ENCODE results near the gene PLS1.

Gene PLS1

DNA sequence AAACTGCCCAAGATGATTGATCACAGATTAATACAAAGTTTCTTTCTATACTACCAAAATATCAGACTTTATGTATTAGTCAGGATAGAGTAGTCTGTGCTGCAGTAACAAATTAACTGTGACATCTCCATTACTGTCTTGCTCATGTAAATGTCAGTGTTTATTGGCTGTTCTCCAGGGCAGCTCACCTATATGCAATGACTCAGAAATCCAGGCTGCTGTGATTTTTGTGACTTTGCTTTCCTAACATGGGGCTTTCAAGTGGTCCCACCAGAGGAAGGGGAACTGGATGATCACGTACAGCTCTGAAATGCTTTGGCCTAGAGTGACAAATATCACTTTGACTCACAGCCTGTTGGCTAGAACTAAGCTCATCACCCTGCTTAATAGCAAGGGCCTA lies 12.9 kb downstream of the PLS1 start:
- ATAC-seq = no peak
- no peak for TF ChIP-seq ZNF565 (CRISPR knock-in tag; conservative IDR thresholded peaks at IDR 0.05; ENCODE audit: low read depth)
- TF ChIP-seq, protein P1, sequence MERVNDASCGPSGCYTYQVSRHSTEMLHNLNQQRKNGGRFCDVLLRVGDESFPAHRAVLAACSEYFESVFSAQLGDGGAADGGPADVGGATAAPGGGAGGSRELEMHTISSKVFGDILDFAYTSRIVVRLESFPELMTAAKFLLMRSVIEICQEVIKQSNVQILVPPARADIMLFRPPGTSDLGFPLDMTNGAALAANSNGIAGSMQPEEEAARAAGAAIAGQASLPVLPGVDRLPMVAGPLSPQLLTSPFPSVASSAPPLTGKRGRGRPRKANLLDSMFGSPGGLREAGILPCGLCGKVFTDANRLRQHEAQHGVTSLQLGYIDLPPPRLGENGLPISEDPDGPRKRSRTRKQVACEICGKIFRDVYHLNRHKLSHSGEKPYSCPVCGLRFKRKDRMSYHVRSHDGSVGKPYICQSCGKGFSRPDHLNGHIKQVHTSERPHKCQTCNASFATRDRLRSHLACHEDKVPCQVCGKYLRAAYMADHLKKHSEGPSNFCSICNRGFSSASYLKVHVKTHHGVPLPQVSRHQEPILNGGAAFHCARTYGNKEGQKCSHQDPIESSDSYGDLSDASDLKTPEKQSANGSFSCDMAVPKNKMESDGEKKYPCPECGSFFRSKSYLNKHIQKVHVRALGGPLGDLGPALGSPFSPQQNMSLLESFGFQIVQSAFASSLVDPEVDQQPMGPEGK (CRISPR knock-in tag; IDR thresholded peaks at IDR 0.05; ENCODE audit: borderline replicate concordance) = no peak
- TF ChIP-seq, protein P2, sequence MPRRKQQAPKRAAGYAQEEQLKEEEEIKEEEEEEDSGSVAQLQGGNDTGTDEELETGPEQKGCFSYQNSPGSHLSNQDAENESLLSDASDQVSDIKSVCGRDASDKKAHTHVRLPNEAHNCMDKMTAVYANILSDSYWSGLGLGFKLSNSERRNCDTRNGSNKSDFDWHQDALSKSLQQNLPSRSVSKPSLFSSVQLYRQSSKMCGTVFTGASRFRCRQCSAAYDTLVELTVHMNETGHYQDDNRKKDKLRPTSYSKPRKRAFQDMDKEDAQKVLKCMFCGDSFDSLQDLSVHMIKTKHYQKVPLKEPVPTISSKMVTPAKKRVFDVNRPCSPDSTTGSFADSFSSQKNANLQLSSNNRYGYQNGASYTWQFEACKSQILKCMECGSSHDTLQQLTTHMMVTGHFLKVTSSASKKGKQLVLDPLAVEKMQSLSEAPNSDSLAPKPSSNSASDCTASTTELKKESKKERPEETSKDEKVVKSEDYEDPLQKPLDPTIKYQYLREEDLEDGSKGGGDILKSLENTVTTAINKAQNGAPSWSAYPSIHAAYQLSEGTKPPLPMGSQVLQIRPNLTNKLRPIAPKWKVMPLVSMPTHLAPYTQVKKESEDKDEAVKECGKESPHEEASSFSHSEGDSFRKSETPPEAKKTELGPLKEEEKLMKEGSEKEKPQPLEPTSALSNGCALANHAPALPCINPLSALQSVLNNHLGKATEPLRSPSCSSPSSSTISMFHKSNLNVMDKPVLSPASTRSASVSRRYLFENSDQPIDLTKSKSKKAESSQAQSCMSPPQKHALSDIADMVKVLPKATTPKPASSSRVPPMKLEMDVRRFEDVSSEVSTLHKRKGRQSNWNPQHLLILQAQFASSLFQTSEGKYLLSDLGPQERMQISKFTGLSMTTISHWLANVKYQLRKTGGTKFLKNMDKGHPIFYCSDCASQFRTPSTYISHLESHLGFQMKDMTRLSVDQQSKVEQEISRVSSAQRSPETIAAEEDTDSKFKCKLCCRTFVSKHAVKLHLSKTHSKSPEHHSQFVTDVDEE (CRISPR knock-in tag; IDR thresholded peaks at IDR 0.05) = no peak
- TF ChIP-seq SNAI2 (CRISPR knock-in tag; IDR thresholded peaks at IDR 0.05) = no peak
- no peak for TF ChIP-seq ZFP30 (CRISPR knock-in tag; IDR thresholded peaks at IDR 0.05)
- TF ChIP-seq TCF4 (CRISPR knock-in tag; IDR thresholded peaks at IDR 0.05; ENCODE audit: borderline replicate concordance) = no peak
- TF ChIP-seq, protein P3, sequence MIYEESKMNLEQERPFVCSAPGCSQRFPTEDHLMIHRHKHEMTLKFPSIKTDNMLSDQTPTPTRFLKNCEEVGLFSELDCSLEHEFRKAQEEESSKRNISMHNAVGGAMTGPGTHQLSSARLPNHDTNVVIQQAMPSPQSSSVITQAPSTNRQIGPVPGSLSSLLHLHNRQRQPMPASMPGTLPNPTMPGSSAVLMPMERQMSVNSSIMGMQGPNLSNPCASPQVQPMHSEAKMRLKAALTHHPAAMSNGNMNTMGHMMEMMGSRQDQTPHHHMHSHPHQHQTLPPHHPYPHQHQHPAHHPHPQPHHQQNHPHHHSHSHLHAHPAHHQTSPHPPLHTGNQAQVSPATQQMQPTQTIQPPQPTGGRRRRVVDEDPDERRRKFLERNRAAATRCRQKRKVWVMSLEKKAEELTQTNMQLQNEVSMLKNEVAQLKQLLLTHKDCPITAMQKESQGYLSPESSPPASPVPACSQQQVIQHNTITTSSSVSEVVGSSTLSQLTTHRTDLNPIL (CRISPR knock-in tag; IDR thresholded peaks at IDR 0.05; ENCODE audit: low read depth) = no peak
- TF ChIP-seq ISL1 (CRISPR knock-in tag; IDR thresholded peaks at IDR 0.05) = no peak
- no peak for TF ChIP-seq ARNTL (CRISPR knock-in tag; IDR thresholded peaks at IDR 0.05; ENCODE audit: borderline replicate concordance, low read depth)
- no peak for TF ChIP-seq PPARA (CRISPR knock-in tag; IDR thresholded peaks at IDR 0.05; ENCODE audit: borderline replicate concordance)
- no peak for TF ChIP-seq ZNF8 (CRISPR knock-in tag; IDR thresholded peaks at IDR 0.05)
- TF ChIP-seq, protein P4, sequence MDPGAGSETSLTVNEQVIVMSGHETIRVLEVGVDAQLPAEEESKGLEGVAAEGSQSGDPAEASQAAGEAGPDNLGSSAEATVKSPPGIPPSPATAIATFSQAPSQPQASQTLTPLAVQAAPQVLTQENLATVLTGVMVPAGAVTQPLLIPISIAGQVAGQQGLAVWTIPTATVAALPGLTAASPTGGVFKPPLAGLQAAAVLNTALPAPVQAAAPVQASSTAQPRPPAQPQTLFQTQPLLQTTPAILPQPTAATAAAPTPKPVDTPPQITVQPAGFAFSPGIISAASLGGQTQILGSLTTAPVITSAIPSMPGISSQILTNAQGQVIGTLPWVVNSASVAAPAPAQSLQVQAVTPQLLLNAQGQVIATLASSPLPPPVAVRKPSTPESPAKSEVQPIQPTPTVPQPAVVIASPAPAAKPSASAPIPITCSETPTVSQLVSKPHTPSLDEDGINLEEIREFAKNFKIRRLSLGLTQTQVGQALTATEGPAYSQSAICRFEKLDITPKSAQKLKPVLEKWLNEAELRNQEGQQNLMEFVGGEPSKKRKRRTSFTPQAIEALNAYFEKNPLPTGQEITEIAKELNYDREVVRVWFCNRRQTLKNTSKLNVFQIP (CRISPR knock-in tag; IDR thresholded peaks at IDR 0.05; ENCODE audit: borderline replicate concordance, low read depth) = no peak
- TF ChIP-seq OSR1 (CRISPR knock-in tag; IDR thresholded peaks at IDR 0.05) = no peak
- no peak for TF ChIP-seq BACH2 (CRISPR knock-in tag; IDR thresholded peaks at IDR 0.05; ENCODE audit: borderline replicate concordance)
- TF ChIP-seq CSDC2 (CRISPR knock-in tag; IDR thresholded peaks at IDR 0.05) = no peak
- no peak for TF ChIP-seq ZC3H10 (CRISPR knock-in tag; IDR thresholded peaks at IDR 0.05)
- no peak for TF ChIP-seq ESRRG (CRISPR knock-in tag; IDR thresholded peaks at IDR 0.05)

DNA sequence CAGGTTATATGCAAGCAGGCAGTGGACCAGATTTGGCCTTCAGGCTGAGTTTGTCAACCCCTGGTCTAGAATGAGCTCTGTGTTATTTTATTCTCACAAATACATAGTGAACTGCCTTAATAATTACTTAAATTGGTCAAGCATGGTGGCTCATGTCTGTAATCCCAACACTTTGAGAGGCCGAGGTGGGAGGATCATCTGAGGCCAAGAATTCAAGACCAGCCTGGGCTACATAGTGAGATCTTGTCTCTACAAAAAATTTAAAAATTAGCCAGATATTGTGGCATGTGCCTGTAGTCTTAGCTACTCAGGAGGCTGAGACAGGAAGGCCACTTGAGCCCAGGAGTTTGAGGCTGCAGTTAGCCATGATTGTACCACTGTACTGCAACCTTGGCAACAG lies 15.0 kb downstream of the PLS1 start:
- ATAC-seq = no peak
- TF ChIP-seq ESRRG (CRISPR knock-in tag; IDR thresholded peaks at IDR 0.05) (no peak), ARNTL (CRISPR knock-in tag; IDR thresholded peaks at IDR 0.05; ENCODE audit: borderline replicate concordance, low read depth) (no peak), TOX (CRISPR knock-in tag; IDR thresholded peaks at IDR 0.05; ENCODE audit: borderline replicate concordance) (no peak)

- ATAC-seq = no peak
- TF ChIP-seq ZNF565 (CRISPR knock-in tag; conservative IDR thresholded peaks at IDR 0.05; ENCODE audit: low read depth) = no peak
- no peak for TF ChIP-seq TOX (CRISPR knock-in tag; IDR thresholded peaks at IDR 0.05; ENCODE audit: borderline replicate concordance)
- TF ChIP-seq, protein P5, sequence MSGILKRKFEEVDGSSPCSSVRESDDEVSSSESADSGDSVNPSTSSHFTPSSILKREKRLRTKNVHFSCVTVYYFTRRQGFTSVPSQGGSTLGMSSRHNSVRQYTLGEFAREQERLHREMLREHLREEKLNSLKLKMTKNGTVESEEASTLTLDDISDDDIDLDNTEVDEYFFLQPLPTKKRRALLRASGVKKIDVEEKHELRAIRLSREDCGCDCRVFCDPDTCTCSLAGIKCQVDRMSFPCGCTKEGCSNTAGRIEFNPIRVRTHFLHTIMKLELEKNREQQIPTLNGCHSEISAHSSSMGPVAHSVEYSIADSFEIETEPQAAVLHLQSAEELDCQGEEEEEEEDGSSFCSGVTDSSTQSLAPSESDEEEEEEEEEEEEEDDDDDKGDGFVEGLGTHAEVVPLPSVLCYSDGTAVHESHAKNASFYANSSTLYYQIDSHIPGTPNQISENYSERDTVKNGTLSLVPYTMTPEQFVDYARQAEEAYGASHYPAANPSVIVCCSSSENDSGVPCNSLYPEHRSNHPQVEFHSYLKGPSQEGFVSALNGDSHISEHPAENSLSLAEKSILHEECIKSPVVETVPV (CRISPR knock-in tag; IDR thresholded peaks at IDR 0.05) = no peak
- TF ChIP-seq ZNF70 (CRISPR knock-in tag; IDR thresholded peaks at IDR 0.05) = no peak
- no peak for TF ChIP-seq SNAI2 (CRISPR knock-in tag; IDR thresholded peaks at IDR 0.05)
Measured at GRCh38 chr3:142613491-142613890, 17.3 kb downstream of the PLS1 start.
